Upper lobe of left lung (tissue), 6 donors: ENCODE measurements around the gene VSTM2B. TPM values are rescaled to one million over a fixed set of nuclear protein-coding genes. Genes with fewer than 3 reads are reported as not detected.

ENCODE experiments used
- ATAC-seq, 2 donors: fragments of 200-7000 bp; cut with Tn5 transposase; one replicate each; pipeline ENCODE4 v1.9.1; 2022; ENCODE audit warnings: mild to moderate bottlenecking in 2 of 2, moderate library complexity in 2 of 2; ENCODE audit not compliant: low FRiP score in 2 of 2
- DNase-seq, 2 donors: peaks; one replicate each; pipeline ENCODE4 v3.0.0-alpha.2; 2019 to 2020
- H3K27ac ChIP-seq, 4 donors: fragments of 200-600 bp; sonication (generic); one replicate each; pipeline ENCODE4 v1.5.1; 2016 to 2019
- H3K27me3 ChIP-seq, 4 donors: fragments of 200-600 bp; sonication (generic); one replicate each; pipeline ENCODE4 v1.5.1; 2017 to 2019
- H3K36me3 ChIP-seq, 4 donors: fragments of 200-600 bp; sonication (generic); one replicate each; pipeline ENCODE4 v1.5.1; 2016 to 2019
- H3K4me1 ChIP-seq, 4 donors: fragments of 200-600 bp; sonication (generic); one replicate each; pipeline ENCODE4 v1.5.1; 2018 to 2019
- H3K4me3 ChIP-seq, 4 donors: fragments of 200-600 bp; sonication (generic); one replicate each; pipeline ENCODE4 v1.5.1; 2017 to 2019; ENCODE audit warnings: mild to moderate bottlenecking in 2 of 4, moderate library complexity in 1 of 4
- H3K9me3 ChIP-seq, 4 donors: fragments of 200-600 bp; sonication (generic); one replicate each; pipeline ENCODE4 v1.5.1; 2018 to 2019
- EP300 ChIP-seq, 4 donors: sonication (generic); formaldehyde crosslinking; IDR thresholded peaks; one replicate each; pipeline ENCODE4 v1.5.1; 2017; ENCODE audit warnings: antibody characterized with exemption in 4 of 4, control low read depth in 2 of 4
- POLR2A ChIP-seq, 4 donors: fragments of 450-650 bp; IDR thresholded peaks; one replicate each; pipeline ENCODE4 v1.5.1; 2016 to 2017; ENCODE audit warnings: antibody characterized with exemption in 4 of 4, mild to moderate bottlenecking in 2 of 4
- POLR2AphosphoS5 ChIP-seq, 2 donors: sonication (generic); formaldehyde crosslinking; IDR thresholded peaks; one replicate each; pipeline ENCODE4 v1.5.1; 2017; ENCODE audit warnings: antibody characterized with exemption in 2 of 2
- whole genome bisulfite sequencing, 2 donors: methylation state at CpG; one replicate each; pipeline ENCODE4 v1.1.5; 2017 to 2018; 5-methylcytosine and 5-hydroxymethylcytosine counted together
- total RNA-seq, 6 donors: library from RNA; depleted of rRNA in 4 of 6; stranded (reverse); fragments of >200 nt in 4 of 6; gene quantifications; one replicate each; pipeline versions ENCODE4 v1.1.0 to v1.2.1, GENCODE V29; 2016 to 2021
- TF ChIP-seq, protein P1 (sequence below), 6 experiments: fragments of 450-650 bp in 4 of 6; fragments of 200-600 bp in 2 of 6; sonication (generic) in 2 of 6; IDR thresholded peaks; one replicate each; pipeline ENCODE4 v1.5.1; 2016 to 2019; ENCODE audit warnings: antibody characterized with exemption in 6 of 6
- donor health status: DM: no; HTN: no; CAD: no; lungs with moderate emphysema.
- donor health status: DM: no; HTN: yes; CAD: no; lungs with severe emphysema.

Gene VSTM2B
- total RNA-seq, 6 donors from 2014 or later: not detected

DNA sequence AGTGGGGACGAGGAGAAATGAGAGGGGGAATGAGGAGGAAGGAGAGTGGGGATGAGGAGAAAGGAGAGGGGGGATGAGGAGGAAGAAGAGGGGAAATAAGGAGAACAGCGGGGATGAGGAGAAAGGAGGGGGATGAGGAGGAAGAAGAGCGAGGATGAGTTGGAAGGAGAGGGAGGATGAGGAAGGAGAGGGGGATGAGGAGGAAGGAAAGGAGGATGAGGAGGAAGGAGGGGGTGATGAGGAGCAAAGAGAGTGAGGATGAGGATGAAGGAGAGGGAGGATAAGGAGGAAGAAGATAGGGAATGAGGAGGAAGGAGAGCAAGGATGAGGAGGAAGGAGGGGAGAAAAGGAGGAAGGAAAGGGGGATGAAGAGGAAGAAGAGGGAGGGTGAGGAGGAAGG, 14.0 kb upstream of the VSTM2B start:
- H3K4me3 ChIP-seq: no peak overlapping the region
- TF ChIP-seq, protein P1, sequence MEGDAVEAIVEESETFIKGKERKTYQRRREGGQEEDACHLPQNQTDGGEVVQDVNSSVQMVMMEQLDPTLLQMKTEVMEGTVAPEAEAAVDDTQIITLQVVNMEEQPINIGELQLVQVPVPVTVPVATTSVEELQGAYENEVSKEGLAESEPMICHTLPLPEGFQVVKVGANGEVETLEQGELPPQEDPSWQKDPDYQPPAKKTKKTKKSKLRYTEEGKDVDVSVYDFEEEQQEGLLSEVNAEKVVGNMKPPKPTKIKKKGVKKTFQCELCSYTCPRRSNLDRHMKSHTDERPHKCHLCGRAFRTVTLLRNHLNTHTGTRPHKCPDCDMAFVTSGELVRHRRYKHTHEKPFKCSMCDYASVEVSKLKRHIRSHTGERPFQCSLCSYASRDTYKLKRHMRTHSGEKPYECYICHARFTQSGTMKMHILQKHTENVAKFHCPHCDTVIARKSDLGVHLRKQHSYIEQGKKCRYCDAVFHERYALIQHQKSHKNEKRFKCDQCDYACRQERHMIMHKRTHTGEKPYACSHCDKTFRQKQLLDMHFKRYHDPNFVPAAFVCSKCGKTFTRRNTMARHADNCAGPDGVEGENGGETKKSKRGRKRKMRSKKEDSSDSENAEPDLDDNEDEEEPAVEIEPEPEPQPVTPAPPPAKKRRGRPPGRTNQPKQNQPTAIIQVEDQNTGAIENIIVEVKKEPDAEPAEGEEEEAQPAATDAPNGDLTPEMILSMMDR (IDR thresholded peaks at IDR 0.05): no peak
- TF ChIP-seq POLR2AphosphoS5 (IDR thresholded peaks at IDR 0.05) (no peak), POLR2A (IDR thresholded peaks at IDR 0.05) (no peak), EP300 (IDR thresholded peaks at IDR 0.05) (no peak)
- H3K27me3 ChIP-seq: no peaks in the 10 kb centered on the region
- 55 to 81% methylated on average over 3 of the region's 3 CpGs for WGBS, 2 donors
- no peaks in the 10 kb centered on the region for H3K9me3 ChIP-seq
- ATAC-seq (no peak), DNase-seq (no peak)
- H3K4me1 ChIP-seq: no peaks in the 10 kb centered on the region
- H3K36me3 ChIP-seq: no peaks in the 10 kb centered on the region
- no peak overlapping the region for H3K27ac ChIP-seq

DNA sequence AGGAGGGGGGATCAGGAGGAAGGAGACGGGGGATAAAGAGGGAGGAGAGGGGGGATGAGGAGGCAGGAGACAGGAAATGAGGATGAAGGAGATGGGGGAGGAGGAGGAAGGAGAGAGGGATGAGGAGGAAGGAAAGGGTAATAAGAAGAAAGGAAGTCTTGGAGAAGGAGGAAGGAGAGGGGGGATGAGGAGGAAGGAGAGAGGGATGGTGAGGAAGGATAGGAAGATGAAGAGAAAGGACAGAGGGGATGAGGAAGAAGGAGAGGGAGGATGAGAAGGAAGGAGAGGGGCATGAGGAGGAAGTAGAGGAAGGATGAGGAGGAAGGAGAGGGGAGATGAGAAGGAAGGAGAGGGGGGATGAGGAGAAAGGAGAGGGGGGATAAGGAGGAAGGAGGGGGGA, 13.0 kb upstream of the VSTM2B start:
- WGBS, 2 donors: 50 to 78% methylated on average over 1 of the region's 1 CpG
- TF ChIP-seq POLR2AphosphoS5 (IDR thresholded peaks at IDR 0.05) (no peak), EP300 (IDR thresholded peaks at IDR 0.05) (no peak), POLR2A (IDR thresholded peaks at IDR 0.05) (no peak)
- TF ChIP-seq, protein P1 (IDR thresholded peaks at IDR 0.05): no peak
- Histone ChIP-seq H3K4me3 (no peak overlapping the region), H3K36me3 (no peaks in the 10 kb centered on the region), H3K27ac (no peak overlapping the region), H3K4me1 (no peaks in the 10 kb centered on the region), H3K27me3 (no peaks in the 10 kb centered on the region), H3K9me3 (no peaks in the 10 kb centered on the region)
- no peak for ATAC-seq
- no peak for DNase-seq

- H3K9me3 ChIP-seq: no peaks in the 10 kb centered on the region
- no peak overlapping the region for H3K27ac ChIP-seq
- ATAC-seq: no peak
- WGBS, 2 donors: 64 to 70% methylated on average over 8 of the region's 8 CpGs
- H3K4me1 ChIP-seq: no peaks in the 10 kb centered on the region
- H3K27me3 ChIP-seq: no peaks in the 10 kb centered on the region
- no peak overlapping the region for H3K4me3 ChIP-seq
- H3K36me3 ChIP-seq: no peaks in the 10 kb centered on the region
- TF ChIP-seq EP300 (IDR thresholded peaks at IDR 0.05) (no peak), POLR2AphosphoS5 (IDR thresholded peaks at IDR 0.05) (no peak), POLR2A (IDR thresholded peaks at IDR 0.05) (no peak)
- TF ChIP-seq, protein P1 (IDR thresholded peaks at IDR 0.05): no peak
- DNase-seq: no peak
These were observed 11.1 kb upstream of the VSTM2B start for GRCh38 chr19:29514525-29515232.

- ATAC-seq (no peak), DNase-seq (no peak)
- H3K4me3 ChIP-seq: no peak overlapping the region
- no peaks in the 10 kb centered on the region for H3K27me3 ChIP-seq
- H3K36me3 ChIP-seq: no peaks in the 10 kb centered on the region
- no peaks in the 10 kb centered on the region for H3K9me3 ChIP-seq
- WGBS, 2 donors: 59 to 70% methylated on average over 5 of the region's 5 CpGs
- H3K4me1 ChIP-seq: no peaks in the 10 kb centered on the region
- no peak for TF ChIP-seq POLR2A (IDR thresholded peaks at IDR 0.05)
- TF ChIP-seq, protein P1 (IDR thresholded peaks at IDR 0.05): no peak
- no peak for TF ChIP-seq POLR2AphosphoS5 (IDR thresholded peaks at IDR 0.05)
- TF ChIP-seq EP300 (IDR thresholded peaks at IDR 0.05): no peak
- no peak overlapping the region for H3K27ac ChIP-seq
These were observed 10.6 kb upstream of the VSTM2B start for GRCh38 chr19:29515233-29515619.
